ENCODE results near the gene SAMD3. TPM values are rescaled to one million over a fixed set of nuclear protein-coding genes. Genes with fewer than 3 reads are reported as not detected.
"Not testable (repeated sequence)": the region's sequence is repeated elsewhere in the genome, so short reads cannot be mapped to it uniquely, and the experiment has no call there.

SAMD3 gene
- polyA plus RNA-seq, 1 donor from 2014 or later, result 7.1 TPM

GRCh38 chr6:130143709-130144108 is 79.0 kb downstream of the SAMD3 start:
- Mint-ChIP-seq H3K27ac (peak overlapping the region in 1 of 3 donors; percentile 29), H3K27me3 (no peaks in the 10 kb centered on the region), H3K36me3 (peaks cover 23% of the 10 kb centered on the region), H3K4me3 (no peak overlapping the region), H3K4me1 (peaks cover 0 to 3% (median 0%) of the 10 kb centered on the region in 3 donors), H3K9me3 (peaks cover 0 to 2% (median 0%) of the 10 kb centered on the region in 3 donors)

- Mint-ChIP-seq H3K27me3 (no peaks in the 10 kb centered on the region), H3K27ac (no peak overlapping the region), H3K36me3 (peaks cover 46% of the 10 kb centered on the region), H3K4me1 (peaks cover 0 to 12% (median 3%) of the 10 kb centered on the region in 3 donors), H3K4me3 (no peak overlapping the region), H3K9me3 (peaks cover 0 to 2% (median 0%) of the 10 kb centered on the region in 3 donors)
These were observed 82.7 kb downstream of the SAMD3 start for GRCh38 chr6:130140084-130140483.

GRCh38 chr6:130138909-130139242 is 83.9 kb downstream of the SAMD3 start:
- H3K27ac Mint-ChIP-seq, result peak overlapping the region in 1 of 3 donors; percentile 21
- H3K36me3 Mint-ChIP-seq, result peaks cover 52% of the 10 kb centered on the region
- peak overlapping the region in 1 of 4 donors; percentile 9 for H3K4me3 Mint-ChIP-seq
- H3K4me1 Mint-ChIP-seq, result peaks cover under 1 to 12% (median 5%) of the 10 kb centered on the region in 3 donors
- H3K27me3 Mint-ChIP-seq, result no peaks in the 10 kb centered on the region
- H3K9me3 Mint-ChIP-seq, result peaks cover 0 to 2% (median 0%) of the 10 kb centered on the region in 3 donors

GRCh38 chr6:130138116-130138908 is 84.4 kb downstream of the SAMD3 start:
- Mint-ChIP-seq H3K27ac (peak overlapping the region in 2 of 3 donors; percentile 33 to 84), H3K9me3 (peaks cover 0 to 2% (median 0%) of the 10 kb centered on the region in 3 donors), H3K4me1 (peaks cover 6 to 12% (median 7%) of the 10 kb centered on the region in 3 donors), H3K27me3 (no peaks in the 10 kb centered on the region), H3K4me3 (peak overlapping the region in 2 of 4 donors; percentile 9 to 73), H3K36me3 (peaks cover 53% of the 10 kb centered on the region)

- no peaks in the 10 kb centered on the region for H3K27me3 Mint-ChIP-seq
- peaks cover 0 to 2% (median 0%) of the 10 kb centered on the region in 3 donors for H3K9me3 Mint-ChIP-seq
- H3K4me3 Mint-ChIP-seq, result no peak overlapping the region
- peaks cover 17 to 22% (median 21%) of the 10 kb centered on the region in 3 donors for H3K4me1 Mint-ChIP-seq
- H3K36me3 Mint-ChIP-seq, result peaks cover 52% of the 10 kb centered on the region
- H3K27ac Mint-ChIP-seq, result peak overlapping the region in 1 of 3 donors; percentile 11
These were observed 86.0 kb downstream of the SAMD3 start for GRCh38 chr6:130136798-130137197.

GRCh38 chr6:130134582-130134981 is 88.2 kb downstream of the SAMD3 start:
- Mint-ChIP-seq H3K27ac (no peak overlapping the region), H3K36me3 (peaks cover 44% of the 10 kb centered on the region), H3K27me3 (no peaks in the 10 kb centered on the region), H3K4me3 (no peak overlapping the region), H3K4me1 (peaks cover 17 to 38% (median 24%) of the 10 kb centered on the region in 3 donors), H3K9me3 (no peaks in the 10 kb centered on the region)

- Mint-ChIP-seq H3K27ac (peak overlapping the region; percentile 37 to 93 (median 38)), H3K4me1 (peaks cover 15 to 35% (median 17%) of the 10 kb centered on the region in 3 donors), H3K4me3 (peak overlapping the region; percentile 38 to 79 (median 56)), H3K36me3 (peaks cover 25% of the 10 kb centered on the region), H3K9me3 (no peaks in the 10 kb centered on the region), H3K27me3 (no peaks in the 10 kb centered on the region)
These were observed 90.5 kb downstream of the SAMD3 start for GRCh38 chr6:130132286-130132701.

GRCh38 chr6:130129762-130130246 is 92.9 kb downstream of the SAMD3 start:
- H3K9me3 Mint-ChIP-seq, result no peaks in the 10 kb centered on the region
- peak overlapping the region in 1 of 3 donors; percentile 5 for H3K27ac Mint-ChIP-seq
- peaks cover 23% of the 10 kb centered on the region for H3K36me3 Mint-ChIP-seq
- H3K4me3 Mint-ChIP-seq, result no peak overlapping the region
- H3K4me1 Mint-ChIP-seq, result peaks cover 16 to 41% (median 22%) of the 10 kb centered on the region in 3 donors
- no peaks in the 10 kb centered on the region for H3K27me3 Mint-ChIP-seq

- Mint-ChIP-seq H3K27ac (no peak overlapping the region), H3K27me3 (no peaks in the 10 kb centered on the region), H3K36me3 (peaks cover 18% of the 10 kb centered on the region), H3K4me1 (peaks cover 16 to 37% (median 16%) of the 10 kb centered on the region in 3 donors), H3K4me3 (no peak overlapping the region), H3K9me3 (no peaks in the 10 kb centered on the region)
These were observed 94.4 kb downstream of the SAMD3 start for GRCh38 chr6:130128326-130128725.

- no peaks in the 10 kb centered on the region for H3K9me3 Mint-ChIP-seq
- H3K4me3 Mint-ChIP-seq, result no peak overlapping the region
- H3K27ac Mint-ChIP-seq, result no peak overlapping the region
- H3K4me1 Mint-ChIP-seq, result peaks cover 9 to 27% (median 11%) of the 10 kb centered on the region in 3 donors
- peaks cover 15% of the 10 kb centered on the region for H3K36me3 Mint-ChIP-seq
- H3K27me3 Mint-ChIP-seq, result no peaks in the 10 kb centered on the region
These were observed 95.6 kb downstream of the SAMD3 start for GRCh38 chr6:130127195-130127594.

- Mint-ChIP-seq H3K4me3 (no peak overlapping the region), H3K27ac (no peak overlapping the region), H3K4me1 (peaks cover 15 to 23% (median 21%) of the 10 kb centered on the region in 3 donors), H3K27me3 (no peaks in the 10 kb centered on the region), H3K9me3 (no peaks in the 10 kb centered on the region), H3K36me3 (peaks cover 18% of the 10 kb centered on the region)
These were observed 100.5 kb downstream of the SAMD3 start for GRCh38 chr6:130122243-130122642.

GRCh38 chr6:130120731-130121130 is 102.0 kb downstream of the SAMD3 start:
- H3K4me3 Mint-ChIP-seq, result no peak overlapping the region
- no peaks in the 10 kb centered on the region for H3K27me3 Mint-ChIP-seq
- no peak overlapping the region for H3K27ac Mint-ChIP-seq
- H3K36me3 Mint-ChIP-seq, result peaks cover 17% of the 10 kb centered on the region
- H3K4me1 Mint-ChIP-seq, result peaks cover 21 to 30% (median 22%) of the 10 kb centered on the region in 3 donors
- no peaks in the 10 kb centered on the region for H3K9me3 Mint-ChIP-seq

GRCh38 chr6:130119211-130119610 is 103.5 kb downstream of the SAMD3 start:
- H3K27me3 Mint-ChIP-seq, result no peaks in the 10 kb centered on the region
- H3K4me3 Mint-ChIP-seq, result no peak overlapping the region
- no peaks in the 10 kb centered on the region for H3K9me3 Mint-ChIP-seq
- no peak overlapping the region for H3K27ac Mint-ChIP-seq
- peaks cover 32 to 35% (median 34%) of the 10 kb centered on the region in 3 donors for H3K4me1 Mint-ChIP-seq
- peaks cover 11% of the 10 kb centered on the region for H3K36me3 Mint-ChIP-seq

GRCh38 chr6:130118236-130118635 is 104.5 kb downstream of the SAMD3 start:
- Mint-ChIP-seq H3K27me3 (no peaks in the 10 kb centered on the region), H3K4me3 (peak overlapping the region in 2 of 4 donors; percentile 43 to 65), H3K9me3 (no peaks in the 10 kb centered on the region), H3K27ac (peak overlapping the region in 2 of 3 donors; percentile 20 to 69), H3K4me1 (peaks cover 35 to 40% (median 38%) of the 10 kb centered on the region in 3 donors), H3K36me3 (peaks cover 11% of the 10 kb centered on the region)

GRCh38 chr6:130117187-130117701 is 105.5 kb downstream of the SAMD3 start:
- not testable (repeated sequence) for H3K27me3 Mint-ChIP-seq, H3K27ac Mint-ChIP-seq, H3K9me3 Mint-ChIP-seq
- Mint-ChIP-seq H3K36me3 (peaks cover 15% of the 10 kb centered on the region), H3K4me1 (peaks cover 35 to 46% (median 43%) of the 10 kb centered on the region in 3 donors), H3K4me3 (peak overlapping the region in 1 of 4 donors; percentile 17)
